ENCODE measurements around the gene RBMX.
"Not testable (repeated sequence)": the region's sequence is repeated elsewhere in the genome, so short reads cannot be mapped to it uniquely, and the experiment has no call there.

RBMX gene
- 437 to 539 reads per million in 2 donors for total RNA-seq

- peak; percentile 62 to 95 (median 81) for DNase-seq
Observed at GRCh38 chrX:136880452-136881013, at the start of gene RBMX. Gene RBMX, minus strand, starts transcription at chrX:136880725. Its CDS starts 1,298 bp downstream, at chrX:136879427.

- not testable (repeated sequence) for DNase-seq
Observed at GRCh38 chrX:136921438-136921837, 40.9 kb upstream of the RBMX start.

- no peak for DNase-seq
Observed at GRCh38 chrX:136920001-136920400, 39.5 kb upstream of the RBMX start.

- no peak for DNase-seq
Observed at GRCh38 chrX:136916827-136917226, 36.3 kb upstream of the RBMX start.

- peak in 1 of 5 experiments; percentile 49 for DNase-seq
Observed at GRCh38 chrX:136911661-136912060, 31.1 kb upstream of the RBMX start.

- no peak for DNase-seq
Observed at GRCh38 chrX:136911253-136911652, 30.7 kb upstream of the RBMX start.

- no peak for DNase-seq
Observed at GRCh38 chrX:136910565-136911035, 30.1 kb upstream of the RBMX start.

GRCh38 chrX:136909706-136910564 lies 29.4 kb upstream of the RBMX start:
- DNase-seq, result peak; percentile 9 to 78 (median 43)

GRCh38 chrX:136909119-136909705 lies 28.7 kb upstream of the RBMX start:
- peak; percentile 56 to 79 (median 63) for DNase-seq

GRCh38 chrX:136907621-136908020 lies 27.1 kb upstream of the RBMX start:
- DNase-seq, result no peak

GRCh38 chrX:136906921-136907510 lies 26.5 kb upstream of the RBMX start:
- DNase-seq, result no peak

- DNase-seq, result not testable (repeated sequence)
Observed at GRCh38 chrX:136904067-136904466, 23.5 kb upstream of the RBMX start.

GRCh38 chrX:136900071-136900470 lies 19.5 kb upstream of the RBMX start:
- not testable (repeated sequence) for DNase-seq

GRCh38 chrX:136899221-136899620 lies 18.7 kb upstream of the RBMX start:
- DNase-seq, result no peak

- DNase-seq, result not testable (repeated sequence)
Observed at GRCh38 chrX:136898752-136899151, 18.2 kb upstream of the RBMX start.

GRCh38 chrX:136896121-136896914 lies 15.8 kb upstream of the RBMX start:
- DNase-seq, result no peak

- DNase-seq, result no peak
Observed at GRCh38 chrX:136892412-136892811, 11.9 kb upstream of the RBMX start.

- DNase-seq, result not testable (repeated sequence)
Observed at GRCh38 chrX:136890596-136890995, 10.1 kb upstream of the RBMX start.

- no peak for DNase-seq
Observed at GRCh38 chrX:136889269-136889668, 8.7 kb upstream of the RBMX start.

- peak in 4 of 5 experiments; percentile 0 to 65 (median 34) for DNase-seq
Observed at GRCh38 chrX:136880003-136880451, 498 bp downstream of the RBMX start.

GRCh38 chrX:136879001-136879687 lies 1.4 kb downstream of the RBMX start:
- peak in 2 of 5 experiments; percentile 22 to 46 for DNase-seq
